Measurements from ENCODE around the gene DOLK.
A peak's percentile ranks its signal among the peaks of the same experiment; 100 is the strongest.
"Not testable (repeated sequence)": the region's sequence is repeated elsewhere in the genome, so short reads cannot be mapped to it uniquely, and the experiment has no call there.

DOLK gene

DNA sequence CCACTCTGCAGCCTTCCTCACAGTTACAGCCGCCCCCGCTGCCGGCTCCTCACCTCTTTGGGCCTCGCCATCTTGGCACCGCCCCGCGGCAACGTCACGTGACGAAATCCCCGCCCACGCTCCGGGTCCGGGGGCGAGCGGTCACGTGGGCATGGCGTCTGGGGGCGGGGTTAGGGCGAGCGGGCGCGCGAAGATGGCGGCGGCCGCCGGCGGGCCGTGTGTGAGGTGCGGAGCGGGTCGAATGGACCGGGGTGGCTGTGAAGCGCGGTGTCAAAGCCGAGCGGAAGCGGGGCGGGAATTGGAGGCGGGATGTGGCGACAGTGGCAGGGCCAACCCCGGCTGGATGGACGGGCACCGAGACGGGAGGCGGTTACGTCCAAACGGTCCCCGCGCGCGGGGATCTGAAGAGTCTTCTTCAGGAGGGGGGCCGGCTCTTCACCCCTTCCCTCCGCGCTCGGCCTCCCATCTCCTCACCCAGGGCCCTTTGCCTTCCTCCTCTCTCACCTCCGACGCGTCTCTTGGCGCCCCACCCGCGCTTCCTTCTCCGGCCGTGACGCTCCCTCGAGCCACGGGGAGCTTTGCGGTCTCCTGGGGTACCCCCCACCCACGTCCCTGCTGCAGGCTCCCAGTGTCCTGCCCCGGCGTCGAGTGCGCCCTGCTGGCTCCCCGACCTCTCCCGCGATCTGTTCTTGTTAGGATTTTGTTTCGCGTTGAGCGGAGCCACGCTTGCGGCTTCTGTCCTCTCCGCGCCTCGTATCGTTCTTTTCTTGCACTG is at the start of gene DOLK, which contains the start of gene NUP188:
Gene DOLK, minus strand, starts transcription at position 77 of the 775 bp plus-strand sequence. CDS start 300 bp downstream, outside the sequence.
Gene NUP188, plus strand, starts transcription at position 173 of the 775 bp plus-strand sequence. Its CDS starts 21 bp downstream, at position 194.
- Histone ChIP-seq H3K4me3 (ENCODE audit: low read length in 2 of 2) (peak within 1 kb of the TSS; percentile 89 to 98), H3K36me3 (ENCODE audit: control insufficient read depth in 2 of 2, insufficient read depth in 2 of 2, low read length in 2 of 2) (peaks cover 3 to 6% of the 10 kb centered on the region in 2 donors), H3K27me3 (ENCODE audit: control insufficient read depth in 2 of 2, insufficient read depth in 2 of 2, low read length in 2 of 2) (no peaks in the 10 kb centered on the region), H3K9ac (ENCODE audit: low read depth in 1 of 2, low read length in 2 of 2) (peak within 1 kb of the TSS; percentile 91 to 92), H3K9me3 (ENCODE audit: control insufficient read depth in 2 of 2, low read length in 2 of 2) (no peaks in the 10 kb centered on the region), H3K4me1 (ENCODE audit: control insufficient read depth in 2 of 2, insufficient read depth in 2 of 2, low read length in 2 of 2) (peaks cover 8 to 12% of the 10 kb centered on the region in 2 donors), H3K27ac (ENCODE audit: low read depth in 2 of 2, low read length in 2 of 2) (peak within 1 kb of the TSS; percentile 87 to 92)

GRCh38 chr9:128995791-128996190 is 48.4 kb upstream of the DOLK start:
- Histone ChIP-seq H3K27me3 (ENCODE audit: control insufficient read depth in 2 of 2, insufficient read depth in 2 of 2, low read length in 2 of 2) (no peaks in the 10 kb centered on the region), H3K9me3 (ENCODE audit: control insufficient read depth in 2 of 2, low read length in 2 of 2) (no peaks in the 10 kb centered on the region), H3K9ac (ENCODE audit: low read depth in 1 of 2, low read length in 2 of 2) (no peak overlapping the region), H3K4me1 (ENCODE audit: control insufficient read depth in 2 of 2, insufficient read depth in 2 of 2, low read length in 2 of 2) (no peaks in the 10 kb centered on the region), H3K4me3 (ENCODE audit: low read length in 2 of 2) (no peak overlapping the region), H3K36me3 (ENCODE audit: control insufficient read depth in 2 of 2, insufficient read depth in 2 of 2, low read length in 2 of 2) (peaks cover 56 to 69% of the 10 kb centered on the region in 2 donors), H3K27ac (ENCODE audit: low read depth in 2 of 2, low read length in 2 of 2) (no peak overlapping the region)

DNA sequence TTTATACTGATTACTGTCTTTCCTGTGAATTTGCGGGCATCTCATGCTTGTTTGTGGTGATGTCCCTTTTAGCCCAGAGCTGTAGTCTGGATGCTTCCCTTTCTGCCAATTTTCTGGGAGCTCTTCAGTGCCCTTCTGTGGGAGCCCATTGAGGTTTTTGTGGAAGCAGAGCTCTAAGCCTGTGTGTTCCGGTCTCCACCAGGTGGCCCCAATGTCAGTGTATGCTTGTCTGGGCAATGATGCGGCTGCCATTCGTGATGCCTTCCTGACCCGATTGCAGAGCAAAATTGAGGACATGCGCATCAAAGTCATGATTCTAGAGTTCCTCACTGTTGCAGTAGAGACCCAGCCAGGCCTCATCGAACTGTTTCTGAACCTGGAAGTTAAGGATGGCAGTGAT is 45.6 kb upstream of the DOLK start:
- H3K4me1 ChIP-seq (ENCODE audit: control insufficient read depth in 2 of 2, insufficient read depth in 2 of 2, low read length in 2 of 2): no peaks in the 10 kb centered on the region
- H3K27me3 ChIP-seq (ENCODE audit: control insufficient read depth in 2 of 2, insufficient read depth in 2 of 2, low read length in 2 of 2): no peaks in the 10 kb centered on the region
- peaks cover 45 to 65% of the 10 kb centered on the region in 2 donors for H3K36me3 ChIP-seq (ENCODE audit: control insufficient read depth in 2 of 2, insufficient read depth in 2 of 2, low read length in 2 of 2)
- no peak overlapping the region for H3K9ac ChIP-seq (ENCODE audit: low read depth in 1 of 2, low read length in 2 of 2)
- no peak overlapping the region for H3K27ac ChIP-seq (ENCODE audit: low read depth in 2 of 2, low read length in 2 of 2)
- H3K4me3 ChIP-seq (ENCODE audit: low read length in 2 of 2): no peak overlapping the region
- no peaks in the 10 kb centered on the region for H3K9me3 ChIP-seq (ENCODE audit: control insufficient read depth in 2 of 2, low read length in 2 of 2)

GRCh38 chr9:128987805-128988204 is 40.4 kb upstream of the DOLK start:
- Histone ChIP-seq H3K4me1 (ENCODE audit: control insufficient read depth in 2 of 2, insufficient read depth in 2 of 2, low read length in 2 of 2) (no peaks in the 10 kb centered on the region), H3K36me3 (ENCODE audit: control insufficient read depth in 2 of 2, insufficient read depth in 2 of 2, low read length in 2 of 2) (peaks cover 44 to 68% of the 10 kb centered on the region in 2 donors), H3K9ac (ENCODE audit: low read depth in 1 of 2, low read length in 2 of 2) (no peak overlapping the region), H3K27ac (ENCODE audit: low read depth in 2 of 2, low read length in 2 of 2) (no peak overlapping the region), H3K9me3 (ENCODE audit: control insufficient read depth in 2 of 2, low read length in 2 of 2) (no peaks in the 10 kb centered on the region), H3K4me3 (ENCODE audit: low read length in 2 of 2) (no peak overlapping the region), H3K27me3 (ENCODE audit: control insufficient read depth in 2 of 2, insufficient read depth in 2 of 2, low read length in 2 of 2) (no peaks in the 10 kb centered on the region)

DNA sequence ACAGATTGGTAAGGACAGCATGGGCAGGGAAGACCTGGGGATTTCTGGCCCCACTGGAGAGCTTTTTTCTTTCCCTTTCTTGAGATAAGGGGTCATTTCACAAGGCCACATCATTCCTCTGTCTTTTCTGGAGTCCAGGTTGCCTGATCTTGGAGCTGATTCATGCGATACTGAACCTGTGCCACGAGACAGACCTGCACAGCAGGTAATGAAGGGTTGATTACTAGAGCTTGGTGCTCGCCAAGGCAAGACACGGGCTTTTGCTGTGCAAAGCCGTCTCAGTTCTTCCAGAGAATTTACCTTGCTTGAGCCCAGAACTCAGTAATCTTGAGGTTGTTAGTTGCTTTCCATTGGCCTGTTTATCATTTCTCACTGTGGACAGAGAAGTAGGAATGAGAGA is 39.3 kb upstream of the DOLK start:
- no peak overlapping the region for H3K27ac ChIP-seq (ENCODE audit: low read depth in 2 of 2, low read length in 2 of 2)
- no peaks in the 10 kb centered on the region for H3K4me1 ChIP-seq (ENCODE audit: control insufficient read depth in 2 of 2, insufficient read depth in 2 of 2, low read length in 2 of 2)
- H3K27me3 ChIP-seq (ENCODE audit: control insufficient read depth in 2 of 2, insufficient read depth in 2 of 2, low read length in 2 of 2): no peaks in the 10 kb centered on the region
- no peak overlapping the region for H3K4me3 ChIP-seq (ENCODE audit: low read length in 2 of 2)
- peaks cover 49 to 66% of the 10 kb centered on the region in 2 donors for H3K36me3 ChIP-seq (ENCODE audit: control insufficient read depth in 2 of 2, insufficient read depth in 2 of 2, low read length in 2 of 2)
- no peaks in the 10 kb centered on the region for H3K9me3 ChIP-seq (ENCODE audit: control insufficient read depth in 2 of 2, low read length in 2 of 2)
- H3K9ac ChIP-seq (ENCODE audit: low read depth in 1 of 2, low read length in 2 of 2): no peak overlapping the region

DNA sequence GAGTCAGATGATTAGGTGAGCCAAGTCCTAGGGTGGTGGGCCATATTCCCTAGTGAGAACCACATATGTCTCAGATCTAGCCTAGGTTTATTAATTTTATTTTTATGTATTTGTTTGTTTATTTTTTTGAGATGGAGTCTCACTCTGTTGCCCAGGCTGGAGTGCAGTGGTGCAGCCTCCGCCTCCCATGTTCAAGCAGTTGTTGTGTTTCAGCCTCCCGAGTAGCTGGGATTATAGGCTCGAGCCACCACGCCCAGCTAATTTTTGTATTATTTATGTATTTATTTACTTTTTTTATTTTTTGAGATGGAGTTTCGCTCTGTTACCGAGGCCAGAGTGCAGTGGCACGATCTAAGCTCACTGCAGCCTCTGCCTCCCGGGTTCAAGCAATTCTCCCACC is 36.1 kb upstream of the DOLK start:
- Histone ChIP-seq H3K4me1 (ENCODE audit: control insufficient read depth in 2 of 2, insufficient read depth in 2 of 2, low read length in 2 of 2) (no peaks in the 10 kb centered on the region), H3K36me3 (ENCODE audit: control insufficient read depth in 2 of 2, insufficient read depth in 2 of 2, low read length in 2 of 2) (peaks cover 67 to 78% of the 10 kb centered on the region in 2 donors), H3K27me3 (ENCODE audit: control insufficient read depth in 2 of 2, insufficient read depth in 2 of 2, low read length in 2 of 2) (no peaks in the 10 kb centered on the region), H3K27ac (ENCODE audit: low read depth in 2 of 2, low read length in 2 of 2) (no peak overlapping the region), H3K4me3 (ENCODE audit: low read length in 2 of 2) (no peak overlapping the region), H3K9ac (ENCODE audit: low read depth in 1 of 2, low read length in 2 of 2) (no peak overlapping the region), H3K9me3 (ENCODE audit: control insufficient read depth in 2 of 2, low read length in 2 of 2) (no peaks in the 10 kb centered on the region)

DNA sequence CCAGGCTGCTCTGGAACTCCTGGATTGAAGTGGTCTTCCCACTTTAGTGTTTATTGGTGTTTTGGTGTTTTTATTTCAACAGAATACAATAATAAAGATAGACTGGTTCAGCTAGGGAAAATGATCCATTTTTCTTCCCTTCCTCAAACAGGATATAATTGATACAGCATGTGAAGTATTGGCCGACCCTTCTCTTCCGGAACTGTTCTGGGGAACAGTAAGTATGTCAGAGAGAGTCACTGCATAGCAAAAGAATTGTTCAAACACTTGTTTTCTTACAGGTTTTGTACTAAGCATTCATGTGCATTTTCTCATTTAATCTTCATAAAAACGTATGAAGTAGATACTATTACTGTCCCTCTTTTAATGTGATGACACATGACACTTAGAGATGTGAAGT is 31.7 kb upstream of the DOLK start:
- Histone ChIP-seq H3K9ac (ENCODE audit: low read depth in 1 of 2, low read length in 2 of 2) (no peak overlapping the region), H3K4me3 (ENCODE audit: low read length in 2 of 2) (no peak overlapping the region), H3K27me3 (ENCODE audit: control insufficient read depth in 2 of 2, insufficient read depth in 2 of 2, low read length in 2 of 2) (no peaks in the 10 kb centered on the region), H3K36me3 (ENCODE audit: control insufficient read depth in 2 of 2, insufficient read depth in 2 of 2, low read length in 2 of 2) (peaks cover 30 to 60% of the 10 kb centered on the region in 2 donors), H3K27ac (ENCODE audit: low read depth in 2 of 2, low read length in 2 of 2) (no peak overlapping the region), H3K4me1 (ENCODE audit: control insufficient read depth in 2 of 2, insufficient read depth in 2 of 2, low read length in 2 of 2) (no peaks in the 10 kb centered on the region), H3K9me3 (ENCODE audit: control insufficient read depth in 2 of 2, low read length in 2 of 2) (no peaks in the 10 kb centered on the region)

- Histone ChIP-seq H3K9ac (ENCODE audit: low read depth in 1 of 2, low read length in 2 of 2) (no peak overlapping the region), H3K4me1 (ENCODE audit: control insufficient read depth in 2 of 2, insufficient read depth in 2 of 2, low read length in 2 of 2) (no peaks in the 10 kb centered on the region), H3K9me3 (ENCODE audit: control insufficient read depth in 2 of 2, low read length in 2 of 2) (no peaks in the 10 kb centered on the region), H3K36me3 (ENCODE audit: control insufficient read depth in 2 of 2, insufficient read depth in 2 of 2, low read length in 2 of 2) (peaks cover 34 to 60% of the 10 kb centered on the region in 2 donors), H3K4me3 (ENCODE audit: low read length in 2 of 2) (no peak overlapping the region), H3K27me3 (ENCODE audit: control insufficient read depth in 2 of 2, insufficient read depth in 2 of 2, low read length in 2 of 2) (no peaks in the 10 kb centered on the region), H3K27ac (ENCODE audit: low read depth in 2 of 2, low read length in 2 of 2) (no peak overlapping the region)
Measured at GRCh38 chr9:128972956-128973355, 25.6 kb upstream of the DOLK start.

- H3K36me3 ChIP-seq (ENCODE audit: control insufficient read depth in 2 of 2, insufficient read depth in 2 of 2, low read length in 2 of 2): peaks cover 34 to 49% of the 10 kb centered on the region in 2 donors
Measured at GRCh38 chr9:128969491-128969890, 22.1 kb upstream of the DOLK start.

DNA sequence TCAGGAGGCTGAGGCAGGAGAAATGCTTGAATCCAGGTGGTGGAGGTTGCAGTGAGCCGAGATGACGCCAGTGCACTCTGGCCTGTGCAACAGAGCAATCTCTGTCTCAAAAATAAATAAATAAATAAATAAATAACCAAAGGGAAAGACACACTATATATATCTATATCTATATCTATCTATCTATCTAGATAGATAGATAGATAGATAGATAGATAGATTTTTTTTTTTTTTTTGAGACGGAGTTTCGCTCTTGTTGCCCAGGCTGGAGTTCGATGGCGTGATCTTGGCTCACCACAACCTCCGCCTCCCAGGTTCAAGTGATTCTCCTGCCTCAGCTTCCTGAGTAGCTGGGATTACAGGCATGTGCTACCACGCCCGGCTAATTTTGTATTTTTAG is 14.0 kb upstream of the DOLK start:
- H3K27ac ChIP-seq (ENCODE audit: low read depth in 2 of 2, low read length in 2 of 2); H3K4me1 ChIP-seq (ENCODE audit: control insufficient read depth in 2 of 2, insufficient read depth in 2 of 2, low read length in 2 of 2); H3K9me3 ChIP-seq (ENCODE audit: control insufficient read depth in 2 of 2, low read length in 2 of 2); H3K4me3 ChIP-seq (ENCODE audit: low read length in 2 of 2); H3K27me3 ChIP-seq (ENCODE audit: control insufficient read depth in 2 of 2, insufficient read depth in 2 of 2, low read length in 2 of 2); H3K9ac ChIP-seq (ENCODE audit: low read depth in 1 of 2, low read length in 2 of 2): not testable (repeated sequence)
- peaks cover 23 to 33% of the 10 kb centered on the region in 2 donors for H3K36me3 ChIP-seq (ENCODE audit: control insufficient read depth in 2 of 2, insufficient read depth in 2 of 2, low read length in 2 of 2)

More at GRCh38 chr9:128969491-128969890, 22.1 kb upstream of the DOLK start:
- Histone ChIP-seq H3K9ac (ENCODE audit: low read depth in 1 of 2, low read length in 2 of 2) (no peak overlapping the region), H3K27ac (ENCODE audit: low read depth in 2 of 2, low read length in 2 of 2) (no peak overlapping the region), H3K4me1 (ENCODE audit: control insufficient read depth in 2 of 2, insufficient read depth in 2 of 2, low read length in 2 of 2) (no peaks in the 10 kb centered on the region), H3K4me3 (ENCODE audit: low read length in 2 of 2) (no peak overlapping the region), H3K27me3 (ENCODE audit: control insufficient read depth in 2 of 2, insufficient read depth in 2 of 2, low read length in 2 of 2) (no peaks in the 10 kb centered on the region), H3K9me3 (ENCODE audit: control insufficient read depth in 2 of 2, low read length in 2 of 2) (no peaks in the 10 kb centered on the region)

All from mucosa of rectum (tissue), 2 donors.